NT2/D1 (cell line): ENCODE results near the gene AKAP6.

Experiments used
- SUZ12 ChIP-seq: IDR thresholded peaks from 2 replicates; pipeline ENCODE4 v1.6.1; 2011; ENCODE audit not compliant: insufficient read length, insufficient read depth; ENCODE audit errors: extremely low read depth
- ZNF274 ChIP-seq: IDR thresholded peaks from 2 replicates; pipeline ENCODE4 v1.6.1; 2011; ENCODE audit warnings: mild to moderate bottlenecking, low read depth, low read length

- TF ChIP-seq ZNF274: no peak
- no peak for TF ChIP-seq SUZ12
Observed at GRCh38 chr14:32403021-32403420, 73.9 kb downstream of the AKAP6 start.
